GM23248 (cell line): ENCODE measurements around the gene EEF2K.

Experiments
- EZH2 ChIP-seq: fragments of 200-600 bp; sonication (generic); IDR thresholded peaks from 2 replicates; pipeline ENCODE4 v1.6.1; 2018; ENCODE audit warnings: antibody characterized with exemption, mild to moderate bottlenecking; ENCODE audit not compliant: insufficient read depth, poor library complexity, severe bottlenecking
- EZH2phosphoT487 ChIP-seq: fragments of 200-600 bp; sonication (generic); IDR thresholded peaks from 2 replicates; pipeline ENCODE4 v1.6.1; 2018; ENCODE audit warnings: antibody characterized with exemption, moderate library complexity, mild to moderate bottlenecking, low read depth; ENCODE audit not compliant: insufficient read depth

DNA sequence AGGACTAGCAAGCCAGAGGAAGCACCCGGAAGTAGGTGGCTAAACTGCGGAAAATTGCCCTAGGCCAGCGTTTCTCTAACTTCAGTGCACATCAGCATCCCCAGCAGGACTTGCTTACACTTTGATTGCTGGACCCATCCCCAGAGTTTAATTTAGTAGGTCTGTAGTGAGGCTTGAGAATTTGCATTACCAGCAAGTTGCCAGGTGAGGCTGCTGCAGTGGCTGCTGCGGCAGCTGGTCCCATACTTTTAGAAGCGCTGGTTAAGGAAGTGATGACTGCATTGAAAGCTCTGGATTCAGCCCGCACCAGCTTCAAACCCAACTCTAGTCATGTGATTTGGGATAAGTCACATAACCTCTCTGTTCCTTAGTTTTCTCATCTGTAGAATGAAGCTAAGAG, 4.2 kb downstream of the EEF2K start:
- no peak for TF ChIP-seq EZH2phosphoT487
- TF ChIP-seq EZH2 = no peak
